Caco-2 (cell line): ENCODE data around the gene OPRD1. TPM values are rescaled to one million over a fixed set of nuclear protein-coding genes. Genes with fewer than 3 reads are reported as not detected.

Source experiments
- BruUV-seq: library from RNA; stranded (reverse); fragments of 400-500 nt; replicated peaks from 2 replicates; lab custom pipeline; 2021; lab: Mats Ljungman, UMichigan
- CTCF ChIA-PET: fragments of 300-600 bp; sonication (Branson Sonifier 250); formaldehyde crosslinking; loops from one replicate; lab custom pipeline; 2022; ENCODE audit warnings: antibody characterized with exemption; lab: Charles Lee
- POLR2A ChIA-PET: fragments of 300-600 bp; sonication (Branson Sonifier 250); formaldehyde crosslinking; loops from one replicate; lab custom pipeline; 2022; ENCODE audit warnings: antibody characterized with exemption; lab: Charles Lee
- DNase-seq, 2 experiments: peaks; one replicate each; pipeline versions ENCODE4 v3.0.0 to v3.0.0-alpha.2; 2020 to 2022
- H3K27me3 ChIP-seq: replicated peaks from 2 replicates; pipeline ENCODE4 v1.6.0; 2011; ENCODE audit warnings: low read length; ENCODE audit not compliant: control insufficient read depth, insufficient read depth
- H3K36me3 ChIP-seq: 2 replicates; pipeline ENCODE4 v1.5.1; 2011; ENCODE audit warnings: low read length; ENCODE audit not compliant: control insufficient read depth, insufficient read depth
- H3K4me1 ChIP-seq: fragments of 250-450 bp; sonication (Bioruptor Pico); 2 replicates; pipeline ENCODE4 v1.5.1; 2020; ENCODE audit warnings: mild to moderate bottlenecking
- H3K4me3 ChIP-seq: 2 replicates; pipeline ENCODE4 v1.5.1; 2011; ENCODE audit warnings: low read depth, mild to moderate bottlenecking, control low read depth, low read length
- H3K9me3 ChIP-seq: fragments of 250-450 bp; sonication (Bioruptor Pico); 2 replicates; pipeline ENCODE4 v1.5.1; 2020; ENCODE audit warnings: mild to moderate bottlenecking, moderate library complexity
- H3K27ac Mint-ChIP-seq: one replicate; pipeline ENCODE4 v1.8.0; 2022; ENCODE audit warnings: mixed read lengths; ENCODE audit not compliant: unreplicated experiment
- H3K27me3 Mint-ChIP-seq: one replicate; pipeline ENCODE4 v1.8.0; 2022; ENCODE audit warnings: mixed read lengths; ENCODE audit not compliant: insufficient read depth, unreplicated experiment
- H3K36me3 Mint-ChIP-seq: one replicate; pipeline ENCODE4 v1.8.0; 2022; ENCODE audit warnings: mild to moderate bottlenecking, mixed read lengths; ENCODE audit not compliant: insufficient read depth, unreplicated experiment
- H3K4me1 Mint-ChIP-seq: one replicate; pipeline ENCODE4 v1.8.0; 2022; ENCODE audit warnings: low read depth, mixed read lengths; ENCODE audit not compliant: unreplicated experiment
- H3K4me3 Mint-ChIP-seq: one replicate; pipeline ENCODE4 v1.8.0; 2022; ENCODE audit warnings: mild to moderate bottlenecking, moderate library complexity, mixed read lengths; ENCODE audit not compliant: unreplicated experiment
- H3K9me3 Mint-ChIP-seq: one replicate; pipeline ENCODE4 v1.8.0; 2022; ENCODE audit warnings: mixed read lengths; ENCODE audit not compliant: unreplicated experiment
- CTCF ChIP-seq, 2 experiments: fragments of 200-600 bp in 1 of 2; IDR thresholded peaks; 1 replicate in 1 of 2; 2 replicates in 1 of 2; pipeline versions ENCODE4 v1.5.1 to v1.8.0; 2011 to 2022; ENCODE audit warnings: antibody characterized with exemption in 1 of 2, control low read depth in 1 of 2, inconsistent platforms in 1 of 2, low read depth in 1 of 2, low read length in 1 of 2, mild to moderate bottlenecking in 1 of 2, moderate library complexity in 1 of 2; ENCODE audit not compliant: insufficient read depth in 1 of 2, severe bottlenecking in 1 of 2, unreplicated experiment in 1 of 2
- intact Hi-C: fragments of 100-400 bp; cut with micrococcal nuclease; formaldehyde crosslinking; loops from one replicate; pipeline ENCODE4 v1.10.0; 2022; ENCODE audit not compliant: unreplicated experiment
- total RNA-seq: library from RNA; stranded (reverse); gene quantifications from 2 replicates; pipeline ENCODE4 v1.2.3, GENCODE V29; 2022

OPRD1 gene
- total RNA-seq, 1 experiment from 2014 or later: 0.07 TPM

- CTCF ChIA-PET: interaction anchor here (0.7 to 2.1 kb wide), 4 partner anchors 26 to 119 kb away, joined by 3 to 11 read pairs (median 4); no protein-coding TSS in a partner anchor
- peak overlapping the region; percentile 39 for H3K4me3 ChIP-seq
- no peaks in the 10 kb centered on the region for H3K9me3 Mint-ChIP-seq
- H3K4me3 Mint-ChIP-seq: peak overlapping the region; percentile 81
- H3K9me3 ChIP-seq: no peaks in the 10 kb centered on the region
- no peaks in the 10 kb centered on the region for H3K4me1 Mint-ChIP-seq
- peaks cover 6% of the 10 kb centered on the region; the same call in 1 of the 2 replicates for H3K4me1 ChIP-seq
- no peaks in the 10 kb centered on the region for H3K27me3 Mint-ChIP-seq
- intact Hi-C loops: loop anchor here (1.0 kb wide), 1 partner anchor 27 kb away; no protein-coding TSS in a partner anchor
- H3K27ac Mint-ChIP-seq: peak overlapping the region; percentile 81
- TSS peak; percentile 91 for BruUV-seq
- no peaks in the 10 kb centered on the region for H3K36me3 Mint-ChIP-seq
- POLR2A ChIA-PET: interaction anchor here (0.6 to 1.8 kb wide), 11 partner anchors 14 to 271 kb away, joined by 3 to 10 read pairs (median 4); partner anchors contain the start of genes GMEB1, SRSF4, TAF12 and YTHDF2
- H3K36me3 ChIP-seq: no peaks in the 10 kb centered on the region
- H3K27me3 ChIP-seq: no peaks in the 10 kb centered on the region
- TF ChIP-seq CTCF (IDR thresholded peaks at IDR 0.05; ENCODE audit: insufficient read depth in 1 of 2, low read depth in 1 of 2, low read length in 1 of 2, severe bottlenecking in 1 of 2, unreplicated experiment in 1 of 2): no peak
- no peak for DNase-seq
Measured at GRCh38 chr1:28913786-28914227, 101.8 kb downstream of the OPRD1 start.

- Mint-ChIP-seq H3K4me3 (peak within 1 kb of the TSS; percentile 81), H3K9me3 (no peaks in the 10 kb centered on the region), H3K36me3 (no peaks in the 10 kb centered on the region), H3K4me1 (no peaks in the 10 kb centered on the region), H3K27ac (peak within 1 kb of the TSS; percentile 81), H3K27me3 (no peaks in the 10 kb centered on the region)
- peak; percentile 93 to 94 for DNase-seq
- no peak for TF ChIP-seq CTCF (IDR thresholded peaks at IDR 0.05; ENCODE audit: insufficient read depth in 1 of 2, low read depth in 1 of 2, low read length in 1 of 2, severe bottlenecking in 1 of 2, unreplicated experiment in 1 of 2)
- Histone ChIP-seq H3K4me1 (peaks cover 6% of the 10 kb centered on the region; the same call in 1 of the 2 replicates), H3K9me3 (no peaks in the 10 kb centered on the region), H3K4me3 (peak within 1 kb of the TSS; percentile 73), H3K36me3 (no peaks in the 10 kb centered on the region), H3K27me3 (no peaks in the 10 kb centered on the region)
- ChIA-PET POLR2A (interaction anchor here (0.6 to 1.8 kb wide), 13 partner anchors 14 to 271 kb away, joined by 3 to 10 read pairs (median 4); partner anchors contain the start of genes GMEB1, RNU11, SRSF4 and TAF12), CTCF (interaction anchor here (0.7 to 2.1 kb wide), 5 partner anchors 26 to 267 kb away, joined by 3 to 11 read pairs (median 3); partner anchors contain the start of gene SRSF4)
- intact Hi-C loops: loop anchor here (1.0 kb wide), 1 partner anchor 27 kb away; no protein-coding TSS in a partner anchor
- BruUV-seq: no TSS peak
Measured at GRCh38 chr1:28914228-28915030, 102.5 kb downstream of the OPRD1 start, which contains the start of gene EPB41. TSS of gene EPB41 (plus strand) at chr1:28914569. CDS start at chr1:28987438, 72,869 bp downstream.
